GM12878 (cell line): ENCODE results near the gene MAP1A. TPM values are rescaled to one million over a fixed set of nuclear protein-coding genes. Genes with fewer than 3 reads are reported as not detected.

Source experiments
- ATAC-seq: fragments of 200-7000 bp; cut with Tn5 transposase; 3 replicates; pipeline ENCODE4 v1.9.1; 2020; ENCODE audit warnings: mild to moderate bottlenecking, moderate library complexity
- BruUV-seq: library from RNA; stranded (reverse); fragments of 400-500 nt; replicated peaks from 2 replicates; lab custom pipeline; 2021; lab: Mats Ljungman, UMichigan
- CTCF ChIA-PET: fragments of 300-600 bp; sonication (Branson Sonifier 250); formaldehyde crosslinking; extraction: SDS; loops from one replicate; lab custom pipeline; 2021; ENCODE audit warnings: inconsistent platforms; lab: Yijun Ruan, JAX
- POLR2A ChIA-PET: fragments of 350-600 bp; formaldehyde crosslinking; extraction: SDS; loops from one replicate; lab custom pipeline; 2021; ENCODE audit warnings: inconsistent platforms; lab: Charles Lee
- RAD21 ChIA-PET: fragments of 300-600 bp; sonication (Branson Sonifier 250); formaldehyde crosslinking; loops from one replicate; lab custom pipeline; 2023; ENCODE audit warnings: antibody characterized with exemption; ENCODE audit not compliant: unreplicated experiment; lab: Charles Lee
- SMC1A ChIA-PET: fragments of 300-600 bp; sonication (Branson Sonifier 250); formaldehyde crosslinking; loops from one replicate; lab custom pipeline; 2023; ENCODE audit not compliant: unreplicated experiment, uncharacterized antibody; lab: Charles Lee
- DNase-seq: peaks from one replicate; pipeline ENCODE4 v3.0.0-alpha.2; 2011; ENCODE audit warnings: low read depth, low spot score
- FAIRE-seq: peaks from 3 replicates; lab custom pipeline; 2011; peaks lifted over from hg19 to GRCh38; lab: Jason Lieb, UNC
- H2AFZ ChIP-seq: 2 replicates; pipeline ENCODE4 v1.6.0; 2011; ENCODE audit warnings: low read depth, low read length, control low read depth; ENCODE audit not compliant: control insufficient read depth
- H3K27ac ChIP-seq: 2 replicates; pipeline ENCODE4 v1.5.1; 2011; ENCODE audit warnings: control low read depth; ENCODE audit not compliant: control insufficient read depth, insufficient read depth
- H3K27me3 ChIP-seq, 2 experiments: replicated peaks in 1 of 2; 2 replicates each; pipeline versions ENCODE4 v1.6.0 to v1.6.1; 2011; ENCODE audit warnings: low read length in 1 of 2; ENCODE audit not compliant: control insufficient read depth in 2 of 2, insufficient read depth in 2 of 2
- H3K36me3 ChIP-seq, 2 experiments: 2 replicates each; pipeline ENCODE4 v1.5.1; 2011; ENCODE audit warnings: low read length in 1 of 2; ENCODE audit not compliant: control insufficient read depth in 2 of 2, insufficient read depth in 2 of 2
- H3K4me1 ChIP-seq: 2 replicates; pipeline ENCODE4 v1.6.1; 2011; ENCODE audit warnings: mild to moderate bottlenecking, low read length, moderate library complexity, mixed read lengths; ENCODE audit not compliant: control insufficient read depth, insufficient read depth
- H3K4me2 ChIP-seq: 2 replicates; pipeline ENCODE4 v1.6.0; 2011; ENCODE audit warnings: control low read depth; ENCODE audit not compliant: control insufficient read depth, insufficient read depth
- H3K4me3 ChIP-seq: fragments of 200-600 bp; sonication (generic); 2 replicates; pipeline ENCODE4 v1.5.1; 2016
- H3K79me2 ChIP-seq: 2 replicates; pipeline ENCODE4 v1.6.0; 2011; ENCODE audit warnings: low read length; ENCODE audit not compliant: control insufficient read depth, insufficient read depth
- H3K9ac ChIP-seq: 2 replicates; pipeline ENCODE4 v1.8.0; 2011; ENCODE audit warnings: low read length, control low read depth, mixed read lengths; ENCODE audit not compliant: control insufficient read depth, insufficient read depth
- H3K9me3 ChIP-seq: replicated peaks from 3 replicates; pipeline ENCODE4 v1.5.1; 2011; ENCODE audit warnings: mild to moderate bottlenecking, low read length; ENCODE audit not compliant: control insufficient read depth, insufficient read depth
- H4K20me1 ChIP-seq: 2 replicates; pipeline ENCODE4 v1.6.0; 2011; ENCODE audit not compliant: control insufficient read depth, insufficient read depth
- ASH2L ChIP-seq: fragments of 300-600, 200-600 bp; sonication (generic); IDR thresholded peaks from 2 replicates; pipeline ENCODE4 v1.6.1; 2017; ENCODE audit warnings: low read depth, mild to moderate bottlenecking, borderline replicate concordance
- BCL11A ChIP-seq: IDR thresholded peaks from 2 replicates; pipeline ENCODE4 v1.6.1; 2011; ENCODE audit warnings: low read depth, low read length
- CTCF ChIP-seq, 3 experiments: IDR thresholded peaks in 2 of 3; conservative IDR thresholded peaks in 1 of 3; 2 replicates each; pipeline ENCODE4 v1.5.1; 2011; ENCODE audit warnings: low read depth in 3 of 3, low read length in 3 of 3, mild to moderate bottlenecking in 3 of 3, control low read depth in 2 of 3, moderate library complexity in 2 of 3, inconsistent platforms in 1 of 3, mixed read lengths in 1 of 3; ENCODE audit not compliant: control insufficient read depth in 2 of 3, insufficient read depth in 1 of 3; ENCODE audit errors: extremely low read depth in 1 of 3
- EP300 ChIP-seq, 2 experiments: fragments of 150-350 bp in 1 of 2; IDR thresholded peaks; 2 replicates each; pipeline ENCODE4 v1.6.1; 2011 to 2012; ENCODE audit warnings: low read depth in 2 of 2, low read length in 2 of 2, borderline replicate concordance in 1 of 2, improper control_type of control experiment in 1 of 2, inconsistent platforms in 1 of 2; ENCODE audit not compliant: control insufficient read depth in 1 of 2
- HDGF ChIP-seq: fragments of 450-650 bp; IDR thresholded peaks from 2 replicates; pipeline ENCODE4 v1.6.1; 2016; ENCODE audit warnings: antibody characterized with exemption
- NR2F1 ChIP-seq: fragments of 450-650 bp; conservative IDR thresholded peaks from 2 replicates; pipeline ENCODE4 v1.6.1; 2017; ENCODE audit warnings: mild to moderate bottlenecking
- POLR2AphosphoS2 ChIP-seq: IDR thresholded peaks from 2 replicates; pipeline ENCODE4 v1.6.1; 2011; ENCODE audit warnings: low read depth, mild to moderate bottlenecking, low read length, improper control_type of control experiment, moderate library complexity
- TARDBP ChIP-seq: IDR thresholded peaks from 2 replicates; pipeline ENCODE4 v1.6.1; 2016; ENCODE audit warnings: borderline replicate concordance
- ZNF622 ChIP-seq: fragments of 450-650 bp; IDR thresholded peaks from 2 replicates; pipeline ENCODE4 v1.6.1; 2017; ENCODE audit warnings: mild to moderate bottlenecking, inconsistent platforms
- WGBS: methylation state at CpG from one replicate; pipeline ENCODE4 v1.1.6; 2016; ENCODE audit warnings: low lambda C conversion rate; ENCODE audit not compliant: insufficient replicate concordance, insufficient coverage; ENCODE audit errors: missing lambda C conversion rate; 5-methylcytosine and 5-hydroxymethylcytosine counted together
- in situ Hi-C: fragments of 300-500 bp; cut with MboI; formaldehyde crosslinking; loops from 9 replicates; pipeline ENCODE4 v1.14.3; 2018; ENCODE audit warnings: mixed read lengths
- intact Hi-C: fragments of 100-400 bp; cut with micrococcal nuclease; formaldehyde crosslinking; loops from one replicate; pipeline ENCODE4 v1.14.2; 2022; ENCODE audit not compliant: unreplicated experiment
- polyA plus RNA-seq, 11 experiments: library from polyadenylated mRNA; depleted of rRNA in 4 of 11; unstranded in 6 of 11; stranded (reverse) in 5 of 11; fragments of >200 nt; fragmentation: Nextera tagmentation in 4 of 11; fragmentation: Illumina TruSeq in 1 of 11; extraction: Ambion mirVana in 4 of 11; extraction: Trizol in 1 of 11; gene quantifications; 1 replicate in 1 of 11; 2 replicates in 10 of 11; pipeline versions ENCODE4 v1.2.1 to v1.2.3, GENCODE V29; 2011 to 2016; ENCODE audit warnings: inconsistent platforms in 2 of 11, missing spikeins in 2 of 11, low read depth in 1 of 11
- total RNA-seq, 4 experiments: library from RNA; depleted of rRNA in 3 of 4; stranded (reverse); fragments of >200 nt in 3 of 4; fragmentation: Illumina TruSeq in 1 of 4; extraction: Trizol in 1 of 4; gene quantifications; 2 replicates each; pipeline versions ENCODE4 v1.2.1 to v1.2.3, GENCODE V29; 2013 to 2021
- TF ChIP-seq, protein P1 (sequence below): fragments of 450-650 bp; formaldehyde crosslinking; IDR thresholded peaks from 2 replicates; pipeline ENCODE4 v1.4.0; 2020; ENCODE audit warnings: mild to moderate bottlenecking, moderate library complexity
- TF ChIP-seq, protein P2 (sequence below): IDR thresholded peaks from 2 replicates; pipeline ENCODE4 v1.6.1; 2011; ENCODE audit warnings: low read depth, mild to moderate bottlenecking, low read length, moderate library complexity, borderline replicate concordance; ENCODE audit errors: extremely low read depth

Gene MAP1A
- total and polyA plus RNA-seq, 10 of the 15 experiments (the other 5 are each of a cell fraction or from before 2014, with no cell fraction given), result under 0.01 to 0.10 (median 0.05) TPM

- Histone ChIP-seq H3K27me3 (no peaks in the 10 kb centered on the region), H2AFZ (no peak overlapping the region), H3K4me3 (no peak overlapping the region), H3K4me2 (no peak overlapping the region), H4K20me1 (no peaks in the 10 kb centered on the region), H3K36me3 (peaks cover 0 to 3% of the 10 kb centered on the region in 2 experiments; a peak in 2 of 4 replicates), H3K79me2 (peaks cover 6% of the 10 kb centered on the region), H3K27ac (no peak overlapping the region), H3K4me1 (peaks cover 3% of the 10 kb centered on the region; the same call in 1 of the 2 replicates), H3K9ac (no peak overlapping the region)
- WGBS, result 95% methylated on average over 1 of the region's 1 CpG
- DNase-seq (no peak), FAIRE-seq (no peak), ATAC-seq (no peak)
- SMC1A ChIA-PET, result interaction anchor here (1.0 to 2.2 kb wide), 2 partner anchors 12 to 19 kb away, joined by 3 to 5 read pairs; no protein-coding TSS in a partner anchor
- in situ Hi-C loops (no loop called here), intact Hi-C loops (no loop called here)
- CTCF ChIA-PET, result interaction anchor here (9.9 kb wide), 1 partner anchor 25 kb away, joined by 88 read pairs; the partner anchor contains the start of gene MAP1A
- TSS peak; percentile 3 for BruUV-seq
- RAD21 ChIA-PET, result interaction anchor here (1.0 to 1.3 kb wide), 2 partner anchors 24 to 26 kb away, joined by 4 to 5 read pairs; no protein-coding TSS in a partner anchor
- TF ChIP-seq POLR2AphosphoS2 (no peak), HDGF (no peak), ASH2L (no peak), NR2F1 (no peak), EP300 (IDR thresholded peaks at IDR 0.05; ENCODE audit: borderline replicate concordance in 1 of 2, control insufficient read depth in 1 of 2, low read depth in 2 of 2, low read length in 2 of 2) (no peak), TARDBP (no peak), BCL11A (no peak), CTCF (IDR thresholded peaks at IDR 0.05 in 2 of 3, conservative IDR thresholded peaks at IDR 0.05 in 1 of 3; ENCODE audit: control insufficient read depth in 2 of 3, extremely low read depth in 1 of 3, insufficient read depth in 1 of 3, low read depth in 3 of 3, low read length in 3 of 3) (no peak), ZNF622 (no peak)
- TF ChIP-seq, protein P1, sequence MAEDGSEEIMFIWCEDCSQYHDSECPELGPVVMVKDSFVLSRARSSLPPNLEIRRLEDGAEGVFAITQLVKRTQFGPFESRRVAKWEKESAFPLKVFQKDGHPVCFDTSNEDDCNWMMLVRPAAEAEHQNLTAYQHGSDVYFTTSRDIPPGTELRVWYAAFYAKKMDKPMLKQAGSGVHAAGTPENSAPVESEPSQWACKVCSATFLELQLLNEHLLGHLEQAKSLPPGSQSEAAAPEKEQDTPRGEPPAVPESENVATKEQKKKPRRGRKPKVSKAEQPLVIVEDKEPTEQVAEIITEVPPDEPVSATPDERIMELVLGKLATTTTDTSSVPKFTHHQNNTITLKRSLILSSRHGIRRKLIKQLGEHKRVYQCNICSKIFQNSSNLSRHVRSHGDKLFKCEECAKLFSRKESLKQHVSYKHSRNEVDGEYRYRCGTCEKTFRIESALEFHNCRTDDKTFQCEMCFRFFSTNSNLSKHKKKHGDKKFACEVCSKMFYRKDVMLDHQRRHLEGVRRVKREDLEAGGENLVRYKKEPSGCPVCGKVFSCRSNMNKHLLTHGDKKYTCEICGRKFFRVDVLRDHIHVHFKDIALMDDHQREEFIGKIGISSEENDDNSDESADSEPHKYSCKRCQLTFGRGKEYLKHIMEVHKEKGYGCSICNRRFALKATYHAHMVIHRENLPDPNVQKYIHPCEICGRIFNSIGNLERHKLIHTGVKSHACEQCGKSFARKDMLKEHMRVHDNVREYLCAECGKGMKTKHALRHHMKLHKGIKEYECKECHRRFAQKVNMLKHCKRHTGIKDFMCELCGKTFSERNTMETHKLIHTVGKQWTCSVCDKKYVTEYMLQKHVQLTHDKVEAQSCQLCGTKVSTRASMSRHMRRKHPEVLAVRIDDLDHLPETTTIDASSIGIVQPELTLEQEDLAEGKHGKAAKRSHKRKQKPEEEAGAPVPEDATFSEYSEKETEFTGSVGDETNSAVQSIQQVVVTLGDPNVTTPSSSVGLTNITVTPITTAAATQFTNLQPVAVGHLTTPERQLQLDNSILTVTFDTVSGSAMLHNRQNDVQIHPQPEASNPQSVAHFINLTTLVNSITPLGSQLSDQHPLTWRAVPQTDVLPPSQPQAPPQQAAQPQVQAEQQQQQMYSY, result no peak
- TF ChIP-seq, protein P2, sequence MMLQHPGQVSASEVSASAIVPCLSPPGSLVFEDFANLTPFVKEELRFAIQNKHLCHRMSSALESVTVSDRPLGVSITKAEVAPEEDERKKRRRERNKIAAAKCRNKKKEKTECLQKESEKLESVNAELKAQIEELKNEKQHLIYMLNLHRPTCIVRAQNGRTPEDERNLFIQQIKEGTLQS, result no peak
- TF ChIP-seq, all 136 proteins: peak for 0
- POLR2A ChIA-PET, result interaction anchor here (0.6 to 0.8 kb wide), 2 partner anchors 21 to 110 kb away, joined by 3 read pairs; no protein-coding TSS in a partner anchor
- no peaks in the 10 kb centered on the region for H3K9me3 ChIP-seq
Observed at GRCh38 chr15:43489191-43489590, 28.2 kb upstream of the MAP1A start.
